Activated CD4-positive, alpha-beta T cell treated with anti-CD3 and anti-CD28 coated beads, Interleukin-2, amount 50 U/mL, for 24 hours (primary cell): ENCODE measurements around the gene COPB2.
"Not testable (repeated sequence)": the region's sequence is repeated elsewhere in the genome, so short reads cannot be mapped to it uniquely, and the experiment has no call there.

ENCODE experiments used
- DNase-seq, 2 donors: peaks; one replicate each; pipeline ENCODE4 v3.0.0-alpha.2; 2020; ENCODE audit warnings: low read depth in 1 of 2, low spot score in 1 of 2

Gene COPB2

GRCh38 chr3:139389552-139390368, at the start of gene COPB2:
COPB2 (minus strand) TSS chr3:139389647; CDS start chr3:139389550, 97 bp downstream.
- peak; percentile 90 to 95 for DNase-seq

DNA sequence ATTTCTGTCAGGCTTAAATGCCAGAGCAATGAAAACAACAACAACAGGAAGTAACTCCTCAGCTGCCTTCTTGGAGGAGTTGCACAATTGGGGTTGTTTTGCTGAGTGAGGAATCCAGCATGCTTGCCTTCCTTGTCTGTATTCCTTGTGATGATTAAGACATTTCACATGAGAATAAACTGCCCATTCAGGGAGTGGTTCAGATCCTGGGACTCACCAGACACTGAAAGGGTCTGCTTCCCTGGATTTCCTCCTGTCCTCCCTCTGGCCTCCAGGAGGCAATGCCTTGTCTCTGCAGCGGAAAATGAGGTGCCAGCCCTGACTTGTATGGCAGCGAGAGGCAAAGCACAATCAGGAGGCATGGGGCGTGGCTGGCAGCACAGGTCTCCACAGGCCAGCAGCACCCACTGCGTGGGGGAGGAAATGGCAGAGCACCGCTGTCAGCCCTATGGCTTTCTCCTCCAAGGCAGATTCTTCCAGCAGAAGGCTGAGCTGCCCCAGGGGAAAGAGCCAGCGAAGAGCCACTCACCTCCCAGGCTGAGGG, 45.4 kb upstream of the COPB2 start:
- DNase-seq: no peak

GRCh38 chr3:139434228-139434627, 44.8 kb upstream of the COPB2 start:
- DNase-seq: no peak

- DNase-seq: no peak
Observed at GRCh38 chr3:139433089-139433488, 43.6 kb upstream of the COPB2 start.

DNA sequence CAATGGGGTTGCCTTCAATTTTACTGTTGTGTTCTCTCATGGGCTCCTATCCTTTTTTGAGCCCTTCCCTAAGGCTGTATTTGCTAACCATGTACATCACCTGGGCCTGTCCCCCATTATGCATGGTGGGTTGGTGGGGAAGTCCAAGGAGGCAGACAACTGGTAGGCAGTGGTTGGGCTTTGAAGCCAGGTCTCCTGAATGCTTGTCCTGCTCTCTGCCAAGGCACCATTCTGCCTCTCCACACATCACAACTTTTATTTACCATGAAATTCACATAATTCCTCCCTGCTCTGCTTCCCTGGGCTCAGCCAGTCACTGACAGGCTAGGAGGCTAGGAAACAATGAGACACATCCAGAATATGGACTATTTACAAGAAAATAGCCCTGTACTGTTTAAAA, 41.0 kb upstream of the COPB2 start:
- no peak for DNase-seq

GRCh38 chr3:139427283-139428060, 38.0 kb upstream of the COPB2 start:
- peak in 1 of 2 donors; percentile 32 for DNase-seq

DNA sequence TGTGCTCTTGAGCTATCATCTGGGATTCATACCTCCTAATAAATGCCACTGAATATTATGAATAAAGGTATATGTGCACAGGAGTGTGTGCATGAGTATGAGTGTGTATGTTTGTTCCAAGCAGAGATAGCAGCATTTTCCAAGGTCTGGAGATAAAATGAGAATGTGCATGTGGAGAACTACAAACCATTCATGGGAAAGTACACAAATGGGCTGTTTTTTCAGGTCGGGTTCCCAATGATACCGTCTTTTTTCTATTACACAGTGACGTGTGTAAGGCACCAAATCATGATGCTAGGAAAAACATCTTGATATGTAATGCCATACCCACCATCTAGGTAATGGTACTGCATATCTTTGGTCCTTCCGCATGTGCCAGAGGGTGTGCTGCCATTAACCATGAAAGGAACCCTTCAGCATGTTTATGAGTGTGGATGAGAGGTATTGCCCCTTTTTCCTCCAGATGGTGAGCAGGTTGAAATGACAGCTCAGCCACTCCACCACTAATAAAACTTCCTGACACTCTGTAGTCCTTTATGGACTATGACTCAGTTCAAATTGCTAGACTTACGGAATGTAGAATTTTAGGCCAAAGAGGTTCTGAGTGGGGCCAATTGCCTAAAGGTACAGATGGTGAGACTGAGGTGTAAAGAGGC, 36.4 kb upstream of the COPB2 start:
- DNase-seq: no peak

DNA sequence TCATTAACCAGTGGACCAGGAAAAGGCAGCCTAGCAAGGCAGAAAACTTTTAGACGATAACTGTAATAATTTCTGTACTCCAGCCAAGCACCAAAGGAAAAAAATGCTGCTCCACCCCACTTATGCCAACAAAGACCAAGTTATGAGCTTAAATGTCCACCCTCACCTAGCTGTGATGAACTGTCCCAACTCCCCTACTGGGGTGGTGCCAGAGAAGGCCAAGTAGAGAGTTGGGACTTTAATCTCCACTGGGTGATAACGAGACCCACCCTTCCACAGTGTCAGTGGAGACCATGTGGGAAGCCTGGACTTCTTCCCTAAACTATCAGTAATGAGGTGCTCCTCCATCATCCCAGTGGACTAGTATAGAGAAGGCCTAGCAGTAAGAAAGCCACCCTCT, 33.8 kb upstream of the COPB2 start:
- DNase-seq: no peak

DNA sequence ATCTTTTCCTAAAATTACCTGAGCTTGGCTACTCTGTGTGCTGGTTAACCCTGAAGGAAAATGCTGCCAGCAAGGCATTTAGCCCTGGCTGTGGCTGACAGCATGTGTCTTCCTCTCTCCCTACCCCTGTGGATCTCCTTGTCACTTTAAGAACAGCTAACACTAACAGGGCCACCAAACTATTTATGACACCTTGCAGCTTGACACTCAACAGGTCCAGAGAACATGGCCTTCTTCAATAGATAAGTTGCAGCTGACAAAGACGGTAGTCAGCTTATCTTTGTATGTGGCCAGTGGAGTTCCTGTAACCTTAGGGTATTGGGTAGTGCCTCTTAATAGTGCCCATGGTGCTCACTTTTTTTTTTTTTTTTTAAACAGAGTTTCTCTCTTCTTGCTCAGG, 32.0 kb upstream of the COPB2 start:
- no peak for DNase-seq

DNA sequence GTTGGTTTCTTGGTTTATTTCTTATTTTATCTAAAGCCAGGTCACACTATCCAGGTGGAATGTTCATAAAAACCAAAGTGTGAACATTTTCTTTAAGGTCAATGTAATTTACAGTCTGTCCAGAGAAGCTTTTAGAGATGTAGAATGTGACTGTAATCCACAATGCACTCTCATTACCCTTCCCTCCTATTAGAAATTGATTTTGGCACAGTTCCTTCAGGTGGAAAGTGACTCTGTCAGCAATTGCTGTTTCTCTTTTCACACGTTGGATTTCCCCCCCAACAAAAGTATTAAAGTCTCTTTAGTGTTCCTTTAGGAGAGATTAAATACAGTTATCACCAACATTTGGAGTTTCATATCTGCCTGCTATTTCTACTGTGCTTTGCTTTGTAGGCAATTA, 31.6 kb upstream of the COPB2 start:
- DNase-seq: no peak

DNA sequence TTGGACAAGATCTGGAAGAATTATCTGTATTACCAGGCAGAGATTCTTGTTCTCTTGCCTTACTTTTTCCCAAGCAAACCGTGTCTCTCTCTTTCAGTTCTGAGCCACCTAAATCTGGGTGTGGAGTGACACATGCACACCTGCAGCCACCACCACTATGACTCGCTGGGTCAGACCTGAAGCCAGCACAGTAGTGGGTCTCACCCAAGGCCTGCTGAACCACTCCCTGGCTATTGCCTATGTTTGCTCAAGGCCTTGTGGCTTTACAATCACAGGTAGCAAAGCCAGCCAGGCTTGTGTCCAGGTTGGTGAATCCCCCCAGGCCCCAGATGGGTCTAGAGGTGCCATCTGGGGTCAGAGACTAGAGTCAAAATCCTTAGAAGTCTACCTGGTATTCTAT, 28.7 kb upstream of the COPB2 start:
- no peak for DNase-seq

- DNase-seq: no peak
Observed at GRCh38 chr3:139416275-139416674, 26.8 kb upstream of the COPB2 start.

DNA sequence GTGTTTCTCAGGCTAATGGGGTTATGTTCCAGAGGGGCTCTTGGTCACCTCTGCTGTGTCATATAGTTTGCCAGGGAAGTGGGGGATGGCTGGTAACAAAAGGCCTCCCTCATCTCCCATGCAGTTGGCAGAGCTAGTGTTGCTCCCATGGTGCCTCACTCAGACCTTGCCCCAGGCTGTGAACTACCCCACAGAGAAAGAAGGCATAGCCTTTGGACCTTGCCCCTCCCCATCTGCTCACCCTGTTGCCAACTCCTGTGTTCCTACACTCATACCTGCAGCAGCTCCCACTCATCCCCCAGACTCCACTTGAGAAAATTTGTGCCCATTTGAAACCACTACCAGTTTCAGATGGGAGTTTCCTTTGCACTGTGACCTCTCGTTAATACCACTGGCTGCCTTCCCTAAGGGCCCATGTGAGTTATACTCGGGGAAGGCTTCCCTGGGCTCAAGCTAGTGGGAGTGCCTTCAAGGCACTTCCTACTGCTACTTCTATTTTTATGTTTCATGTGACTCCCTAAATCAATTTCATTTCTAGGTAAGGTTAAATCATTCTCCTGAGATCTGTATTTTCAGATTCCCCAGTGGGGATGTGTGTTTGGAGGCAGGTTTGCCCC, 25.3 kb upstream of the COPB2 start:
- DNase-seq: no peak

DNA sequence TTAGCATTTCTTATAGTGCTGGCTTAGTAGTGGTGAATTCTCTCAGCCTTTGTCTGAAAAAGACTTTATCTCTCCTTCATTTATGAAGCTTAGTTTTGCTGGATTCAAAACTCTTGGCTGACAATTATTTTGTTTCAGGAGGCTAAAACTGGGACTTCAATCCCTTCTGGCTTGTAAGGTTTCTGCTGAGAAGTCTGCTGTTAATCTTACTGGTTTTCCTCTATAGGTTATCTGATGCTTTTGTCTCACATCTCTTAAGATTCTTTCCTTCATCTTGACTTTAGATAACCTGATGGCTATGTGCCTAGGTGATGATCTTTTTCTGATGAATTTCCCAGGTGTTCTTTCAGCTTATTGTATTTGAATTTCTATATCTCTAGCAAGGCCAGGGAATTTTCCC, 23.4 kb upstream of the COPB2 start:
- DNase-seq: not testable (repeated sequence)

DNA sequence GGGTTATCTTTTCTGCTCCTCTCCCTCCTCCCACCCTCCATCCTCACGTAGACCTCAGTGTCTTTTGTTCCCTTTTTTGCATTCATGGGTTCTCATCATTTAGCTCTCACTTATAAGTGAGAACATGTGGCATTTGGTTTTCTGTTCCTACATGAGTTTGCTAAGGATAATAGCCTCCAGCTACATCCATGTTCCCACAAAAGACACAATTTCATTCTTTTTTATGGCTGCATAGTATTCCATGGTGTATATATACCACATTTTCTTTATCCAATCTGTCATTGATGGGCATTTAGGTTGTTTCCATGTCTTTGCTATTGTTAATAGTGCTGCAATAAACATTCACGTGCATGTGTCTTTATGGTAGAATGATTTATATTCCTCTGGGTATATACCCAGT, 11.7 kb upstream of the COPB2 start:
- not testable (repeated sequence) for DNase-seq

DNA sequence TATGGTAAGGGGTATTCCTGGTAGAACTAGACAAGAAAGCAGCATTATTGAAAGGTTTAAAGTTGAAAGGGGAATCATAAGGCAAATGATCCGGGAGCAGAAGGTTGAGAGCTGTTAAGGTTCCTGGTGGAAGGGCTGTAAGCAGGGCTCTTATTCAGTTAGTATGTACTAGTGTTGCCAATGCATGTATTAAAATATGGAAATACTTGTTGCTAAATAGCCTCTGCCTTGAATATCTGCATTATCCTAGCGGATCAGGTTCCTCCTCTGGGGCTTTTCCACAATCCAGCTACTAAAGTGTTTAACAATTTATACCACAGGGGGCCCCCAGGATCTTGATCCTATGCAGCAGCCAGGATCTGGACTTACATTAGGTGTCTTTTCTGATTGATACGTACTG, 7.3 kb upstream of the COPB2 start:
- no peak for DNase-seq

- no peak for DNase-seq
Observed at GRCh38 chr3:139394116-139394515, 4.7 kb upstream of the COPB2 start.

GRCh38 chr3:139388821-139389551, 461 bp downstream of the COPB2 start:
- DNase-seq: no peak

DNA sequence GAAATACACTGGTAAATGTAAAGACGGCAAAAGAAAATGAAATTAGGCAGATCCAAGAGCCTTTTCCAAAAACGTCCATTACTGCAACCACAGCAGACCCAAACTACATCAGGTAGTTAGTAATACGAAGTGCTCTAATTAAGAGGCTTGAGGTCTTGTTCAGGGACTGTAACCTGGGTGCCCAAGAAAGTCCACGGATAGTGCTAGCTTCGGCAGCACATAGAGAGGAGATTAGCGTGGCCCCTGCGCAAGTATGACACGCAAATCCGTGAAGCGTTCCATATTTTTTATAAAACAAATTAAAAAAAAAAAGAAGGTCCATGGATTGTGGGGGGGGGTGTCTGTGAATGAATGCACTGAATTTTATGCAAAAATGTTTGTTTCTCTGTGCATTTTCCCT, 1.4 kb downstream of the COPB2 start:
- no peak for DNase-seq

DNA sequence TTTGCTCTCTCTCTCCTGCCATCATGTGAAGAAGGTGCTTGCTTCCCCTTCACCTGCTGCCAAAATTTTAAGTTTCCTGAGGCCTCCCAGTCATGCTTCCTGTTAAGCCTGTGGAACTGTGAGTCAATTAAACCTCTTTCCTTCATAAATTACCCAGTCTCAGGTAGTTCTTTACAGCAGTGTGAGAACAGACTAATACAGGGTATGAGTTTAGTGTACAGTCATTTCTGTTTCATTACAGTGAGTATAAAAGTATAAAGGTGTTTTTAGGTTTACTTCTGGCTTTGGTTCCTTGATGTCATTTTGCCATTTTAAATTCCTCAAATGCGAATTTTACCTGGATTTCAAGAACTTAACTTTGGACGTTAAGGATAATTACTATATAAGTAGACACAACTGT, 7.2 kb downstream of the COPB2 start:
- not testable (repeated sequence) for DNase-seq

- no peak for DNase-seq
Observed at GRCh38 chr3:139380575-139380974, 8.9 kb downstream of the COPB2 start.
